K562 (cell line): ENCODE data around the gene EFS. TPM values are rescaled to one million over a fixed set of nuclear protein-coding genes. Genes with fewer than 3 reads are reported as not detected.

Experiments
- ATAC-seq: fragments of 200-7000 bp; cut with Tn5 transposase; 3 replicates; pipeline ENCODE4 v1.9.1; 2020; ENCODE audit warnings: moderate library complexity
- BruUV-seq: library from RNA; stranded (reverse); fragments of 400-500 nt; replicated peaks from 2 replicates; lab custom pipeline; 2021; lab: Mats Ljungman, UMichigan
- CTCF ChIA-PET: fragments of 300-600 bp; formaldehyde crosslinking; extraction: SDS; loops from one replicate; lab custom pipeline; 2021; ENCODE audit warnings: low intra/inter-chr PET ratio; lab: Yijun Ruan, JAX
- POLR2A ChIA-PET: fragments of 300-600, 350-650 bp; sonication (Branson Sonifier 250); formaldehyde crosslinking; extraction: SDS; loops from one replicate; lab custom pipeline; 2021; ENCODE audit warnings: antibody characterized with exemption, inconsistent platforms; lab: Yijun Ruan, JAX
- DNase-seq, 4 experiments: peaks; one replicate each; pipeline versions ENCODE4 v3.0.0 to v3.0.0-alpha.2; 2011 to 2018; ENCODE audit warnings: low spot score in 3 of 4, mixed read lengths in 3 of 4; ENCODE audit errors: extremely low read depth in 1 of 4
- FAIRE-seq: peaks from 2 replicates; lab custom pipeline; 2011; peaks lifted over from hg19 to GRCh38; lab: Jason Lieb, UNC
- H2AFZ ChIP-seq: 2 replicates; pipeline ENCODE4 v1.6.0; 2011; ENCODE audit warnings: low read depth, low read length, control low read depth, inconsistent platforms
- H3K27ac ChIP-seq: fragments of 200-600 bp; 3 replicates; pipeline ENCODE4 v1.8.0; 2011; ENCODE audit warnings: low read depth, mild to moderate bottlenecking, control low read depth, inconsistent platforms, low read length, moderate library complexity, mixed read lengths; ENCODE audit errors: extremely low read depth
- H3K27me3 ChIP-seq, 2 experiments: fragments of 300-600 bp in 1 of 2; 2 replicates in 1 of 2; 3 replicates in 1 of 2; pipeline versions ENCODE4 v1.6.0 to v1.8.0; 2011; ENCODE audit warnings: inconsistent platforms in 2 of 2, low read length in 2 of 2, mild to moderate bottlenecking in 1 of 2, mixed read lengths in 1 of 2, moderate library complexity in 1 of 2; ENCODE audit not compliant: control insufficient read depth in 2 of 2, insufficient read depth in 2 of 2
- H3K36me3 ChIP-seq: fragments of 300-600 bp; 3 replicates; pipeline ENCODE4 v1.8.0; 2011; ENCODE audit warnings: mild to moderate bottlenecking, low read length, inconsistent platforms; ENCODE audit not compliant: control insufficient read depth, insufficient read depth
- H3K4me1 ChIP-seq, 2 experiments: fragments of 200-600 bp in 1 of 2; replicated peaks in 1 of 2; 2 replicates in 1 of 2; 3 replicates in 1 of 2; pipeline versions ENCODE4 v1.5.1 to v1.8.0; 2011; ENCODE audit warnings: inconsistent platforms in 2 of 2, low read length in 2 of 2, mild to moderate bottlenecking in 1 of 2, mixed read lengths in 1 of 2, moderate library complexity in 1 of 2; ENCODE audit not compliant: control insufficient read depth in 2 of 2, insufficient read depth in 2 of 2
- H3K4me2 ChIP-seq: 2 replicates; pipeline ENCODE4 v1.6.1; 2011; ENCODE audit warnings: low read length, control low read depth, inconsistent platforms, mixed read lengths; ENCODE audit not compliant: insufficient read depth
- H3K4me3 ChIP-seq: fragments of 200-600 bp; sonication (generic), shearing (Covaris generic); 2 replicates; pipeline ENCODE4 v1.5.1; 2016; ENCODE audit warnings: control low read depth, inconsistent platforms
- H3K79me2 ChIP-seq: fragments of 200-600 bp; 3 replicates; pipeline ENCODE4 v1.8.0; 2011; ENCODE audit warnings: low read length, inconsistent platforms; ENCODE audit not compliant: control insufficient read depth, insufficient read depth
- H3K9ac ChIP-seq, 2 experiments: 2 replicates each; pipeline versions ENCODE4 v1.6.0 to v1.6.1; 2011; ENCODE audit warnings: low read depth in 2 of 2, low read length in 2 of 2, control low read depth in 1 of 2, inconsistent platforms in 1 of 2, mild to moderate bottlenecking in 1 of 2, mixed read lengths in 1 of 2; ENCODE audit not compliant: insufficient read depth in 1 of 2
- H3K9me1 ChIP-seq: one replicate; pipeline ENCODE4 v1.6.0; 2011; ENCODE audit warnings: inconsistent platforms, mild to moderate bottlenecking, low read length, moderate library complexity; ENCODE audit not compliant: control insufficient read depth, insufficient read depth
- H3K9me3 ChIP-seq: replicated peaks from 2 replicates; pipeline ENCODE4 v1.5.1; 2011; ENCODE audit warnings: low read depth, low read length, inconsistent platforms; ENCODE audit not compliant: control insufficient read depth, insufficient read depth
- H4K20me1 ChIP-seq: replicated peaks from 2 replicates; pipeline ENCODE4 v1.6.1; 2011; ENCODE audit warnings: low read length, inconsistent platforms, mixed read lengths; ENCODE audit not compliant: control insufficient read depth, insufficient read depth
- FOXP1 ChIP-seq: sonication (generic); formaldehyde crosslinking; IDR thresholded peaks from 2 replicates; pipeline ENCODE4 v1.8.0; 2022; ENCODE audit warnings: mild to moderate bottlenecking, missing genetic modification reagents
- MGA ChIP-seq: fragments of 450-650 bp; IDR thresholded peaks from 2 replicates; pipeline ENCODE4 v1.6.1; 2016; ENCODE audit warnings: mild to moderate bottlenecking, moderate library complexity
- RBM22 ChIP-seq: fragments of 200-400 bp; formaldehyde crosslinking; IDR thresholded peaks from 2 replicates; pipeline ENCODE4 v1.6.1; 2018; ENCODE audit warnings: low read length, low read depth; ENCODE audit not compliant: poor library complexity, severe bottlenecking
- SP2 ChIP-seq: IDR thresholded peaks from 2 replicates; pipeline ENCODE4 v1.6.1; 2011; ENCODE audit warnings: mild to moderate bottlenecking, low read depth, low read length, moderate library complexity; ENCODE audit not compliant: poor library complexity, severe bottlenecking; ENCODE audit errors: extremely low read depth
- TBP ChIP-seq: optimal IDR thresholded peaks from 2 replicates; pipeline ENCODE3; 2011; ENCODE audit warnings: low read depth, low read length, improper control_type of control experiment
- ZNF224 ChIP-seq: sonication (generic); formaldehyde crosslinking; IDR thresholded peaks from 2 replicates; pipeline ENCODE4 v1.8.0; 2022; ENCODE audit warnings: mild to moderate bottlenecking, missing genetic modification reagents
- ZNF766 ChIP-seq: fragments of 200-800 bp; sonication (Bioruptor generic); conservative IDR thresholded peaks from 2 replicates; pipeline ENCODE4 v1.6.1; 2016; ENCODE audit warnings: missing genetic modification characterization, missing compliant biosample characterization
- WGBS: fragments of 100-300 bp; shearing (Covaris generic); methylation state at CpG from one replicate; pipeline ENCODE4 v1.1.6; 2016; ENCODE audit warnings: low coverage, mixed read lengths; ENCODE audit not compliant: insufficient coverage; ENCODE audit errors: missing lambda C conversion rate; 5-methylcytosine and 5-hydroxymethylcytosine counted together
- in situ Hi-C: fragments of 300-500 bp; cut with MboI; formaldehyde crosslinking; loops from 4 replicates; pipeline ENCODE4 v1.15.0; 2018; ENCODE audit warnings: inconsistent platforms, mixed read lengths
- intact Hi-C: fragments of 100-400 bp; cut with micrococcal nuclease; formaldehyde crosslinking; loops from 2 replicates; pipeline ENCODE4 v1.14.2; 2022
- polyA plus RNA-seq, 8 experiments: library from polyadenylated mRNA; depleted of rRNA in 4 of 8; stranded (reverse) in 5 of 8; unstranded in 3 of 8; fragments of >200 nt; fragmentation: Nextera tagmentation in 2 of 8; fragmentation: Illumina TruSeq in 1 of 8; extraction: Ambion mirVana in 2 of 8; extraction: Trizol in 1 of 8; gene quantifications; 2 replicates each; pipeline versions ENCODE4 v1.2.1 to v1.2.3, GENCODE V29; 2011 to 2014; ENCODE audit warnings: inconsistent platforms in 1 of 8, missing spikeins in 1 of 8
- total RNA-seq, 7 experiments: library from RNA; depleted of rRNA in 6 of 7; stranded (reverse); fragments of >200 nt in 6 of 7; fragmentation: Illumina TruSeq in 2 of 7; extraction: Trizol in 2 of 7; gene quantifications; 2 replicates each; pipeline versions ENCODE4 v1.2.1 to v1.2.3, GENCODE V29; 2011 to 2021; ENCODE audit warnings: low replicate concordance in 1 of 7

EFS gene
- total and polyA plus RNA-seq, 9 of the 15 experiments (the other 6 are each of a cell fraction or from before 2014, with no cell fraction given) = 0.01 to 0.03 TPM; not detected in 7

GRCh38 chr14:23382276-23382675 lies 17.3 kb upstream of the EFS start (continued):
- no peak for TF ChIP-seq ZNF224
- TF ChIP-seq TBP = no peak
- no peak for TF ChIP-seq FOXP1 (CRISPR knock-in tag)

GRCh38 chr14:23381871-23382270 lies 16.9 kb upstream of the EFS start:
- H3K27me3 ChIP-seq = peaks cover 7 to 59% of the 10 kb centered on the region in 2 experiments; a peak in 4 of 5 replicates
- ATAC-seq (no peak), DNase-seq (no peak), FAIRE-seq (no peak)
- H3K27ac ChIP-seq = no peak overlapping the region
- H2AFZ ChIP-seq = no peak overlapping the region
- no peaks in the 10 kb centered on the region for H3K79me2 ChIP-seq
- ChIA-PET CTCF (interaction anchor here (0.6 to 3.8 kb wide), 2 partner anchors 262 to 808 kb away, joined by 3 to 19 read pairs; partner anchors contain the start of gene CEBPE), POLR2A (no interaction called here)
- peaks cover 0 to 20% of the 10 kb centered on the region in 2 experiments; a peak in 2 of 5 replicates for H3K4me1 ChIP-seq
- intact Hi-C loops = no loop called here
- no peaks in the 10 kb centered on the region for H3K36me3 ChIP-seq
- no TSS peak for BruUV-seq
- H3K4me2 ChIP-seq = no peak overlapping the region
- H3K9me1 ChIP-seq = no peaks in the 10 kb centered on the region
- in situ Hi-C loops = loop anchor here (10.0 kb wide), 1 partner anchor 117 kb away; no protein-coding TSS in a partner anchor
- no peaks in the 10 kb centered on the region for H3K9me3 ChIP-seq
- H3K4me3 ChIP-seq = no peak overlapping the region
- no peak overlapping the region for H3K9ac ChIP-seq
- WGBS = 0% methylated on average over 3 of the region's 3 CpGs
- H4K20me1 ChIP-seq = no peaks in the 10 kb centered on the region; the same call in 1 of the 2 replicates
- no peak for TF ChIP-seq SP2
- no peak for TF ChIP-seq MGA
- no peak for TF ChIP-seq RBM22
- TF ChIP-seq ZNF766 (CRISPR knock-in tag) = no peak
